KOPT-K1 (cell line): ENCODE measurements around the gene DNTTIP2.
A peak's percentile ranks its signal among the peaks of the same experiment; 100 is the strongest.
"Not testable (repeated sequence)": the region's sequence is repeated elsewhere in the genome, so short reads cannot be mapped to it uniquely, and the experiment has no call there.

Experiments
- H3K27ac ChIP-seq: fragments of 200-600 bp; sonication (generic); 2 replicates; pipeline ENCODE4 v1.5.1; 2016; ENCODE audit warnings: antibody characterized with exemption, mild to moderate bottlenecking, low read depth, low read length; ENCODE audit not compliant: poor library complexity, severe bottlenecking
- H3K36me3 ChIP-seq: fragments of 200-600 bp; sonication (generic); 2 replicates; pipeline ENCODE4 v1.5.1; 2017; ENCODE audit warnings: antibody characterized with exemption, mild to moderate bottlenecking, low read length, moderate library complexity; ENCODE audit not compliant: insufficient read depth
- H3K9me3 ChIP-seq: fragments of 200-600 bp; sonication (generic); 2 replicates; pipeline ENCODE4 v1.5.1; 2017; ENCODE audit warnings: antibody characterized with exemption, low read length, mild to moderate bottlenecking; ENCODE audit not compliant: insufficient read depth, poor library complexity, severe bottlenecking

DNTTIP2 gene

DNA sequence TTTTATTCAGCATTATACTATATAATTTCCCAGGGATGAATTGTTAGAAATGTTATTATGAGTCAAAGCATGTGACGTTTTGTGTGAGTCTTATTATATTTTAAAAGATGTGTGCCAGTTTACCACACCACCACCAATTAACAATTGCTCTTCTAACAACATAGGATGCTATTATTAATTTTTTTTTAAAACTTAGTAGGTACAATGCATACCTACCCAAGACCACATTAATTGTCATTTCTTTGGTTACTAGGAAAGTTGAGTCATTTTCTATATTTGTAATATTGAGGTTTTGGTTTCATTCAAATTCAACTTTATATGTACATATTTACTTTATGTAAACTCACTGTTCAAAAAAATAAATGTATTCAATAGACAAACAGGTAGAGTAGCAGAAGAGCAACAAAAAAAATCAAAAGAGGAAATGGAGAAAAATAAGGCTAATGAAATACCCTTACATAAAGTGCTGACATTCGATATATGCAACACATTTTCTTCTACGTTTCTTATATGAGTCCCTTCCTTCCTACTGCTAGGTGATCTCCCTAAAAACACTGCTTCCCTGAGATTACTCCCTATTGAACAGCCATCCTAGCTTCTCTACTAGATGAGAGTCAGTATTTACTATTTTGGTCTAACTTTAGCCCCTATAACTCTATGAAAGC lies 20.7 kb upstream of the DNTTIP2 start:
- Histone ChIP-seq H3K27ac (no peak overlapping the region), H3K36me3 (peaks cover 54% of the 10 kb centered on the region)

DNA sequence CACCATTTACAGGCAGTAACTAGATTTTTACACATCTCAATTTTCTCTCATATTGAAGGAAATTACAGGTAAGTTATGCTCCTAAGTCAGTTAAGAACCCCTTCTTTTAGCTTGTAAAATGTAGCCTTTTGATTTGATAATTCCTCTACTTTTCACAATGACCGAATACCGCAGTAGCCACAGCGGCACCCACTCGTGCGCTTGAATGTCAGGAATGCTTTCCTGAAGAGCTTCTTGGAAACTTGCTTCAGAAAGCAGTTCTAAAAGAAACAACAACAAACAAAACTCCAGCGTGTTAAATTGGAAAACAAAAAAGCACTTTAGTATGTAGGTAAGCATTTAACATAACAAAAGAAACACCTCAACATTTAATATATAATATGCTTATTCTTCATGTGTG lies 9.9 kb upstream of the DNTTIP2 start:
- peaks cover 37% of the 10 kb centered on the region for H3K36me3 ChIP-seq
- no peaks in the 10 kb centered on the region for H3K9me3 ChIP-seq
- H3K27ac ChIP-seq, result no peak overlapping the region

More for the DNA sequence above, 20.7 kb upstream of the DNTTIP2 start:
- H3K9me3 ChIP-seq, result no peaks in the 10 kb centered on the region

DNA sequence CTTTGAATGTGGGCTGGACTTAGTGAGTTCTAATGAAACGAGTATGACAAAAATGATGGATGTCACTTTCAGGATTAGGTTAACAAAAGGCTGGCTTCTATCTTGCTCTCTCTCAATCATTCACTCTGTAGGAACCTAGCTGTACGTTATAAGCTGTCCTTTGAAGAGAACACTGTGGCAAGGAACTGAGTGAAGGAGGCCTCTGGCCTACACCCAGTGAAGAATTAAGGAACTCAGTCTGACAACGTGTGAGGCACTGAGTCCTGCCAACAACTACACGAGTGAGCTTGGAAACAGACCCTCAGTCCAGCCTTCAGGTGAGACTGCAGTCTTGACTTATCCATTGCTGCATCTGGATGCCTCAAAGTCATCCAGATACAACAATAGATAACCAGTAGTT lies 3.3 kb upstream of the DNTTIP2 start:
- Histone ChIP-seq H3K36me3 (peaks cover 12% of the 10 kb centered on the region), H3K27ac (no peak overlapping the region), H3K9me3 (no peaks in the 10 kb centered on the region)

DNA sequence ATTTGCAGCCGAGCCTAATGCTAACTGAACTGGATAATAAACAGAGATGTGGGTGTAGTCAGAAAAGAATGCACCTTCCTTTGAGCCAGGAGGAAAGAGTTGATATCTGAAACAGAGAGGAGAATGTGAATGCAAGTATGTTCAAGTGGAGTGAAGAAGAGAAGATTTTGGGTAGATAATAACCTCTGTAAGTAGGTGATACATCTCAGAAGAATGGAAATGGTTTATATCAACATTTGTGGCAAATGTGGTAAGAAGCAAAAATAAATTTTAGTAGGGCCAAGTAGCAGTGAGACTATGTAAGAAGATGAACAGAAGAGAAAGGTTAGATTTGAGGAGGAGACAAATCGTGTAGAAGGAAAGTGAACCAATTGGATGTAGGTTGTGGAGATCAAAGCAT lies 1.7 kb upstream of the DNTTIP2 start:
- Histone ChIP-seq H3K27ac (no peak overlapping the region), H3K9me3 (no peaks in the 10 kb centered on the region), H3K36me3 (peaks cover 28% of the 10 kb centered on the region)

DNA sequence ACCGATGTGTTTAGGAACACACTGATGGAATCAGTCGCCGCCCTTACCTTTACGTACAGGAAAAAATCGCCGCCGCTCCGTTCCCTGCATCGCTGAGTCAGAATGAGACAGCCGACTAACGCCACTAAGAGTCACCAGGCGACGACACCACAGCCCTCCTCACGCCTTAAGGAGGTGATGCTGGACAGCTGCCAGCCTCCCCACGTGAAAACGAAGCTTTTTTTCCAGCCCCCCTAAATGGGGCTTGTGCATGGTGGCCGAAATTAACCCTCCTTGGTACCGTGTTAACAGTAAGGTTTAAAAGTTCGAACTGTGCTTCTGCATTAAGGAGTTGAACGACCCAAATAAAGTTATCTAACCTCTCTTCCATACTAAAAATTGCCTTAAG lies 511 bp downstream of the DNTTIP2 start:
- peaks cover 49% of the 10 kb centered on the region for H3K36me3 ChIP-seq
- H3K27ac ChIP-seq, result peak overlapping the region; percentile 80
- no peaks in the 10 kb centered on the region for H3K9me3 ChIP-seq

DNA sequence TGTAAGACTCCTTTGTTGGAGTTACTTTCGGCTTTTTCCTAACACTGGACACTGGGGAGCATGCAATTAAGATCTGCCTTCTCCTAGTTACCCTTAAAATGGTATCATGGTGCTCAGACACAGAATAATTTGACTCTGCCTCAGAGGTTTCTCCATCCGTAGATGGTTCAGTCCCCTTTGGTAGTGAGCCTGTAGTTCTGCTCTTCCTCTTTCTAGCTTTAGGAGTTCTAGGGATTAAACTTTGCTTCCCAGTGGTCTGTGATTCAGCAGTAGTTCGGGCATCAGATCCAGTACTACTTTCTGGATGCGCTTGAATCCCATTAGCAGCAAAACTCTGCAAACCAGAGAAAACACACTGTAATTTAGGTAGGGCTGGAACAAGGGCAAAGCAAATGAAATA lies 1.5 kb downstream of the DNTTIP2 start:
- H3K36me3 ChIP-seq, result peaks cover 53% of the 10 kb centered on the region
- H3K27ac ChIP-seq, result no peak overlapping the region
- H3K9me3 ChIP-seq, result no peaks in the 10 kb centered on the region

DNA sequence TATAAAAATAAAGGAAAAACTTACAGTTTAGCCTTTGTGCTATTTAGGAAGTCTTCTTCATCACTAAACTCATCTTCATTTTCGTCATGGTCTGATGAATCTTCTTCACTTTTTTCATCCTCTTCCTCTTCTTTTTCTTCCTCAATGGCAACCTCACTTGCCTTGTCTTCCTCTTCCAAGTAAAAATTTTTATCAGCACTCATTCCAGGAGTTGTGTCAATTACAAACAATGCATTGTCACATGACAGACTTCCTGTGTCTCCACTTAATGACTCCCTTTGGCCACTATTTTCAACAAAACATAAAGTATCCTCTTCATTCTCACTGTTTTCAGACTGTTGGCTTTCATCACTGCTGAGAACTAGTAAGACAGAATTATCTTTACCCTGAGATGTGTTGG lies 2.8 kb downstream of the DNTTIP2 start:
- H3K27ac ChIP-seq, result no peak overlapping the region
- H3K9me3 ChIP-seq, result no peaks in the 10 kb centered on the region
- H3K36me3 ChIP-seq, result peaks cover 66% of the 10 kb centered on the region

DNA sequence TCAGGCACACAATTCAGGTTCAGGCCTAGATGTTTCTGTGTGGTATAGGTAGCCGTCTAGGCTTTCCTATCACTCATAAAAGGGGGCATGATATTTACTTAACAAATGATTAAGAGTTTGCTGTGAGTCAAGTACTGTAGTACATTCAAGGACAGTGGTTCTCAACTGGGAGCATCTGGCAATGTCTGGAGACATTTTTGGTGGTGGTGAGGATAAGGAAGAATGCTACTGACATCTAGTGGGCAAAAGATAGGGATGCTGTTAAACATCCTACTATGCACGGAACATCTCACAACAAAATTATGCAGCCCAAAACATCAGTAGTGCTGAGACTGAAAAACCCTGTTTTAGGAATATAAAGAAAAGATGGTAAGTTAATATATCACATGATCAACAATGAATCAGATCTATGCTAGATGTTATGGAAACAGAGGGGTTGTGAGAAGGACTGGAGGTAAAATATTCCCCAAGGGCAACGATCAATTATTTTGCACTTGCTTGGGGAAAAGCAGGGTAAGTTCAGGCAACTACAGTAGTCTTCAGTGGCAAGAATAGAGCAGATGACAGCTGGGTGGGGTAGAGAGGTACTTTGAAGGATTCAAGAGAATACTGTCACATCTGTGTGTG lies 4.9 kb downstream of the DNTTIP2 start:
- H3K9me3 ChIP-seq, result no peaks in the 10 kb centered on the region
- no peak overlapping the region for H3K27ac ChIP-seq
- peaks cover 87% of the 10 kb centered on the region for H3K36me3 ChIP-seq

DNA sequence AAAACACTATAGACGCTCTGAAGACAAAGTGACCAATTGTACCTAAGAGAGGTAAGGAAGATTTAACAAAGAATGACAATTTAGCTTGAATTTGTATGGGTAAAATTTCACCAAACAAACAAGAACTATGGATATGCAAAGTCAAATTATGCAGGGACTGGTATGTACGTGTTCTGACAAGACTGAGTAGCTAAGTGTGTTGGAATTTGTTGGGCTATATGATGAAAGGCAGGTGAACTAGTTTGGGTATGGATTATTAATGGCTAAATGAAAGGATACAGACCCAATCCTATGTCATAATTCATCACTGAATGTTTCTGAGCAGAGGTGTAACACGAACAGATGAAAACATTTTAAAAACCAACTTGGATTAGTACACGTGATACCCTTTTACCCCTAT lies 7.6 kb downstream of the DNTTIP2 start:
- H3K9me3 ChIP-seq, result no peaks in the 10 kb centered on the region
- peaks cover 95% of the 10 kb centered on the region for H3K36me3 ChIP-seq
- H3K27ac ChIP-seq, result no peak overlapping the region

DNA sequence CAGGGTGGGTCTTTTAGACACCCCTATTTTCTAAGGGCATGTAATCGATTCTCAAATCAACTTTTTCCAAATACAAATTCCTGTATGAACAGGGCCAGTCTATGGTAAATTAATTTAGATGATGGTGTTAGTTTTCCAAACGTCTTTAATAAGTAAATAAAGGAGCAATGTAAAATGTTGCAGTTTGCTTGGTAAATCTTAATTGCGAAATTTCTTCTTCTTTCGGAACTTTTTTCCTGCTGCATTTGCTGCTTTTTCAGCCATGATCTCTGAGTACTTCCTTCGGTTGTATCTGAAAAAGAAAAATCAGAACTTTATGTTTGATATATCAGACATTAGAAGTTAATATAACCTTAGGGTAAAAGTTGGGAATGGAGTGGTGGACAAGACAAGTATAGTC lies 9.4 kb downstream of the DNTTIP2 start:
- peaks cover 78% of the 10 kb centered on the region for H3K36me3 ChIP-seq
- no peaks in the 10 kb centered on the region for H3K9me3 ChIP-seq
- H3K27ac ChIP-seq, result no peak overlapping the region

DNA sequence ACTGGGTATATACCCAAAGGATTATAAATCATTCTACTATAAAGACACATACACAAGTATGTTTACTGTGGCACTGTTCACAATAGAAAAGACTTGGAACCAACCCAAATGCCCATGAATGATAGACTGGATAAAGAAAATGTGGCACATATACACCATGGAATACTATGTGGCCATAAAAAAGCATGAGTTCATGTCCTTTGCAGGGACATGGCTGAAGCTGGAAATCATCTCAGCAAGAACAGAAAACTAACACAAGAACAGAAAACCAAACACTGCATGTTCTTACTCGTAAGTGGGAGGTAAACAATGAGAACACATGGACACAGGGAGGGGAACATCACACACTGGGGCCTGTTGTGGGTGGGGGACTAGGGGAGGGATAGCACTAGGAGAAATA lies 10.5 kb downstream of the DNTTIP2 start:
- not testable (repeated sequence) for H3K9me3 ChIP-seq, H3K27ac ChIP-seq
- peaks cover 67% of the 10 kb centered on the region for H3K36me3 ChIP-seq

DNA sequence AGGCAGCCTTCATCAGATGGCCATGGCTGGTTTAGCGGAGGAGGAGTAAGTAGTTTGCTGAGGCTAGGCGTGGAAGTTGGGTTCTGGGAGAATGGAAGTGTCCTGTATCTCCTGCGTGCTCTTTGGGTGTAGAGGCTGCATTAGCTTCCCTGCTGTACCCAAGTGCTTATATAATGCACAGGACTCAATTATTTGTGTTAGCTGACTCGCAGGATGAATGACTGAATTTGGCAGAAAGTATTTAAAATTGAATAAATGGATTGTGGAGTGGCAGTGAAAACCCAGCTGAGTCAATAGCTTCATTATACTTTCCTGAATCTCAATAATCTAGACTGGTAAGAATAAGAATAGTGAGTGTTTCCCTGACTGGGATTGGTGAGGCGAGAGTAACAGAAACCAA lies 13.8 kb downstream of the DNTTIP2 start:
- peaks cover 34% of the 10 kb centered on the region for H3K36me3 ChIP-seq

DNA sequence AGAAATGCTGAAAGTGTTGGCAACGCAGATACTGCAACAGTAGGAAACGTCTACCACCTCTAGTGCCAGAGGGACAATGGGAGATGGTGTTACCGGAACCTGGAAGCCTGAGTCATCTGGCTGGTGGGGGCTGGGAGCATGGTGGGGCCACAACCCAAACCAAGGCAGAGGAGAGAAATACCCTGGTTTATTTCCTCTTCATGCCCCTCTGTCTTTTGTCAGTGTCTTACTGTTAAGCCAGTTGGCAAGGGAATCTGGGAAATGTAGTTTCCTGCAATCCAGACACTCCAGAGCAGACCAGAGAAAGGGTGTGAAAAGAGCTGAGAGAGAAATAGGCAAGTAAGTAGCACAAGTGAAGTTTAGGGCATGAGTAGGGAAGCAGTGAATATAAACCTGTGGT lies 14.8 kb downstream of the DNTTIP2 start:
- Histone ChIP-seq H3K27ac (no peak overlapping the region), H3K9me3 (no peaks in the 10 kb centered on the region), H3K36me3 (peaks cover 24% of the 10 kb centered on the region)

More for the DNA sequence above, 13.8 kb downstream of the DNTTIP2 start:
- H3K27ac ChIP-seq, result no peak overlapping the region
- no peaks in the 10 kb centered on the region for H3K9me3 ChIP-seq

DNA sequence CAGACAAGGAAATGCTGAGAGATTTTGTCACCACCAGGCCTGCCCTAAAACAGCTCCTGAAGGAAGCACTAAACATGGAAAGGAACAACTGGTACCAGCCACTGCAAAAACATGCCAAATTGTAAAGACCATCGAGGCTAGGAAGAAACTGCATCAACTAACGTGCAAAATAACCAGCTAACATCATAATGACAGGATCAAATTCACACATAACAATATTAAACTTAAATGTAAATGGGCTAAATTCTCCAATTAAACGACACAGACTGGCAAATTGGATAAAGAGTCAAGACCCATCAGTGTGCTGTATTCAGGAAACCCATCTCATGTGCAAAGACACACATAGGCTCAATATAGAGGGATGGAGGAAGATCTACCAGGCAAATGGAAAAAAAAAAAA lies 21.4 kb downstream of the DNTTIP2 start:
- not testable (repeated sequence) for H3K36me3 ChIP-seq, H3K9me3 ChIP-seq, H3K27ac ChIP-seq

DNA sequence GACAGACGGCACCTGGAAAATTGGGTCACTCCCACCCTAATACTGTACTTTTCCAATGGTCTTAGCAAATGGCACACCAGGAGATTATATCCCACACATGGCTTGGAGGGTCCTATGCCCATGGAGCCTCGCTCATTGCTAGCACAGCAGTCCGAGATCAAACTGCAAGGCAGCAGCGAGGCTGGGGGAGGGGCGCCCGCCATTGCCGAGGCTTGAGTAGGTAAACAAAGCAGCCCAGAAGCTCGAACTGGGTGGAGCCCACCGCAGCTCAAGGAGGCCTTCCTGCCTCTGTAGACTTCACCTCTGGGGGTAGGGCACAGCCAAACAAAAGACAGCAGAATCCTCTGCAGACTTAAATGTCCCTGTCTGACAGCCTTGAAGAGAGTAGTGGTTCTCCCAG lies 23.0 kb downstream of the DNTTIP2 start:
- H3K9me3 ChIP-seq, H3K27ac ChIP-seq, H3K36me3 ChIP-seq: not testable (repeated sequence)

DNA sequence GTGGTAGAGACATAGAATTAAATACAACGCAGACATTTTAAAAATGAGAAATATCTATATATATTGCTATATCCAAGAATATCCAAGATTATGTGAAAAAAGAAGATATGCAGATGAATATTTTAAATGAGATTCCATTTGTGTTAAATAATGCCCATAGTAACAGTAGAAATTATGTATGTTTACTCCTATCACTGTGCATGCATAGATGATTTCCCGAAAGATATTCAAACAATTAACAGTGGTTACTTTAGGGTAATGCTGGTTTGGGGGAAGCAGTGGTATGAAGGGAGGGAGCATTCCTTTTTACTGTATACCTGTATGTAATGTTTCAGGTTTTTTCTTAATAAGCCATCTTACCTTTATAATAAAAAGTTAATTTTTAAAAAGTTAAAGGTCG lies 25.1 kb downstream of the DNTTIP2 start:
- H3K27ac ChIP-seq, result no peak overlapping the region
- H3K36me3 ChIP-seq, result no peaks in the 10 kb centered on the region
- no peaks in the 10 kb centered on the region for H3K9me3 ChIP-seq
